T-helper 2 cell treated with Interferon-gamma antibody and Interleukin-4, amounts not matched to agents 5 μg/mL and 100 μg/mL, for 36 hours (primary cell): ENCODE results near the gene CPEB4.

Experiments used
- DNase-seq: peaks from one replicate; pipeline ENCODE4 v3.0.0; 2021; ENCODE audit warnings: low spot score
- H3K27ac Mint-ChIP-seq: one replicate; pipeline ENCODE4 v1.8.0; 2021; ENCODE audit warnings: mild to moderate bottlenecking, mixed read lengths
- H3K27me3 Mint-ChIP-seq: one replicate; pipeline ENCODE4 v1.8.0; 2021; ENCODE audit warnings: low read depth, mixed read lengths
- H3K36me3 Mint-ChIP-seq: one replicate; pipeline ENCODE4 v1.8.0; 2021; ENCODE audit warnings: low read depth, mixed read lengths
- H3K4me1 Mint-ChIP-seq: one replicate; pipeline ENCODE4 v1.8.0; 2021; ENCODE audit warnings: low read depth, mixed read lengths
- H3K4me3 Mint-ChIP-seq: one replicate; pipeline ENCODE4 v1.8.0; 2022; ENCODE audit warnings: mild to moderate bottlenecking, moderate library complexity, mixed read lengths
- H3K9me3 Mint-ChIP-seq: one replicate; pipeline ENCODE4 v1.8.0; 2021; ENCODE audit warnings: mixed read lengths

Gene CPEB4

GRCh38 chr5:173866858-173867679 is 21.1 kb upstream of the CPEB4 start:
- Mint-ChIP-seq H3K27ac (no peak overlapping the region), H3K36me3 (no peaks in the 10 kb centered on the region), H3K27me3 (peaks cover 1% of the 10 kb centered on the region), H3K4me1 (no peaks in the 10 kb centered on the region), H3K9me3 (no peaks in the 10 kb centered on the region), H3K4me3 (no peak overlapping the region)
- DNase-seq = no peak

GRCh38 chr5:173868096-173868880 is 19.9 kb upstream of the CPEB4 start:
- no peaks in the 10 kb centered on the region for H3K4me1 Mint-ChIP-seq
- no peak overlapping the region for H3K27ac Mint-ChIP-seq
- H3K4me3 Mint-ChIP-seq = no peak overlapping the region
- no peak for DNase-seq
- peaks cover 1% of the 10 kb centered on the region for H3K27me3 Mint-ChIP-seq
- H3K9me3 Mint-ChIP-seq = no peaks in the 10 kb centered on the region
- H3K36me3 Mint-ChIP-seq = no peaks in the 10 kb centered on the region

- H3K4me1 Mint-ChIP-seq = no peaks in the 10 kb centered on the region
- H3K36me3 Mint-ChIP-seq = no peaks in the 10 kb centered on the region
- no peak for DNase-seq
- H3K27me3 Mint-ChIP-seq = no peaks in the 10 kb centered on the region
- H3K9me3 Mint-ChIP-seq = no peaks in the 10 kb centered on the region
- no peak overlapping the region for H3K4me3 Mint-ChIP-seq
- no peak overlapping the region for H3K27ac Mint-ChIP-seq
These were observed 18.8 kb upstream of the CPEB4 start for GRCh38 chr5:173869316-173869715.

- no peaks in the 10 kb centered on the region for H3K36me3 Mint-ChIP-seq
- peaks cover 3% of the 10 kb centered on the region for H3K27me3 Mint-ChIP-seq
- H3K9me3 Mint-ChIP-seq = no peaks in the 10 kb centered on the region
- no peak for DNase-seq
- H3K4me1 Mint-ChIP-seq = no peaks in the 10 kb centered on the region
- no peak overlapping the region for H3K4me3 Mint-ChIP-seq
- no peak overlapping the region for H3K27ac Mint-ChIP-seq
These were observed 15.2 kb upstream of the CPEB4 start for GRCh38 chr5:173872957-173873305.

- Mint-ChIP-seq H3K36me3 (no peaks in the 10 kb centered on the region), H3K4me1 (no peaks in the 10 kb centered on the region), H3K4me3 (no peak overlapping the region), H3K27me3 (peaks cover 3% of the 10 kb centered on the region), H3K9me3 (no peaks in the 10 kb centered on the region), H3K27ac (no peak overlapping the region)
- no peak for DNase-seq
These were observed 14.7 kb upstream of the CPEB4 start for GRCh38 chr5:173873306-173873922.

GRCh38 chr5:173875189-173875588 is 13.0 kb upstream of the CPEB4 start:
- Mint-ChIP-seq H3K27me3 (peaks cover 3% of the 10 kb centered on the region), H3K4me1 (no peaks in the 10 kb centered on the region), H3K27ac (no peak overlapping the region), H3K9me3 (no peaks in the 10 kb centered on the region), H3K4me3 (no peak overlapping the region), H3K36me3 (no peaks in the 10 kb centered on the region)
- no peak for DNase-seq

GRCh38 chr5:173878224-173878967 is 9.8 kb upstream of the CPEB4 start:
- no peak for DNase-seq
- H3K36me3 Mint-ChIP-seq = peaks cover 5% of the 10 kb centered on the region
- peaks cover 11% of the 10 kb centered on the region for H3K9me3 Mint-ChIP-seq
- no peak overlapping the region for H3K27ac Mint-ChIP-seq
- H3K27me3 Mint-ChIP-seq = peaks cover 3% of the 10 kb centered on the region
- H3K4me3 Mint-ChIP-seq = no peak overlapping the region
- peaks cover 1% of the 10 kb centered on the region for H3K4me1 Mint-ChIP-seq

- H3K9me3 Mint-ChIP-seq = peaks cover 20% of the 10 kb centered on the region
- no peaks in the 10 kb centered on the region for H3K27me3 Mint-ChIP-seq
- DNase-seq = no peak
- H3K4me1 Mint-ChIP-seq = peaks cover 19% of the 10 kb centered on the region
- peaks cover 11% of the 10 kb centered on the region for H3K36me3 Mint-ChIP-seq
- H3K27ac Mint-ChIP-seq = no peak overlapping the region
- H3K4me3 Mint-ChIP-seq = no peak overlapping the region
These were observed 7.7 kb upstream of the CPEB4 start for GRCh38 chr5:173880306-173880985.

GRCh38 chr5:173881811-173882575 is 6.2 kb upstream of the CPEB4 start:
- DNase-seq = no peak
- Mint-ChIP-seq H3K9me3 (peaks cover 24% of the 10 kb centered on the region), H3K27ac (no peak overlapping the region), H3K4me1 (peaks cover 31% of the 10 kb centered on the region), H3K4me3 (no peak overlapping the region), H3K27me3 (no peaks in the 10 kb centered on the region), H3K36me3 (peaks cover 11% of the 10 kb centered on the region)

GRCh38 chr5:173882632-173883031 is 5.5 kb upstream of the CPEB4 start:
- H3K4me1 Mint-ChIP-seq = peaks cover 37% of the 10 kb centered on the region
- H3K4me3 Mint-ChIP-seq = no peak overlapping the region
- no peaks in the 10 kb centered on the region for H3K27me3 Mint-ChIP-seq
- peaks cover 24% of the 10 kb centered on the region for H3K9me3 Mint-ChIP-seq
- no peak for DNase-seq
- no peak overlapping the region for H3K27ac Mint-ChIP-seq
- H3K36me3 Mint-ChIP-seq = peaks cover 11% of the 10 kb centered on the region

- Mint-ChIP-seq H3K27ac (peak overlapping the region; percentile 3), H3K36me3 (peaks cover 13% of the 10 kb centered on the region)
These were observed 4.7 kb upstream of the CPEB4 start for GRCh38 chr5:173883347-173883924.

GRCh38 chr5:173884402-173885053 is 3.6 kb upstream of the CPEB4 start:
- no peaks in the 10 kb centered on the region for H3K27me3 Mint-ChIP-seq
- peak; percentile 23 for DNase-seq
- H3K4me1 Mint-ChIP-seq = peaks cover 41% of the 10 kb centered on the region
- H3K36me3 Mint-ChIP-seq = peaks cover 13% of the 10 kb centered on the region
- peak overlapping the region; percentile 82 for H3K4me3 Mint-ChIP-seq
- peaks cover 24% of the 10 kb centered on the region for H3K9me3 Mint-ChIP-seq
- peak overlapping the region; percentile 72 for H3K27ac Mint-ChIP-seq

More at GRCh38 chr5:173883347-173883924, 4.7 kb upstream of the CPEB4 start:
- Mint-ChIP-seq H3K9me3 (peaks cover 24% of the 10 kb centered on the region), H3K27me3 (no peaks in the 10 kb centered on the region), H3K4me1 (peaks cover 37% of the 10 kb centered on the region), H3K4me3 (peak overlapping the region; percentile 7)
- DNase-seq = no peak
